H9 (cell line): ENCODE data around the gene TRMT1L. TPM values are rescaled to one million over a fixed set of nuclear protein-coding genes. Genes with fewer than 3 reads are reported as not detected.
A peak's percentile ranks its signal among the peaks of the same experiment; 100 is the strongest.

Source experiments
- DNase-seq: peaks from one replicate; pipeline ENCODE4 v3.0.0-alpha.2; 2017
- H2AFZ ChIP-seq: one replicate; pipeline ENCODE4 v1.6.1; 2013; ENCODE audit warnings: mild to moderate bottlenecking, low read length, control low read depth, moderate library complexity
- H2AK5ac ChIP-seq: 2 replicates; pipeline ENCODE4 v1.6.1; 2013; ENCODE audit warnings: low read length, control low read depth, mixed read lengths; ENCODE audit not compliant: insufficient read length
- H2BK120ac ChIP-seq: one replicate; pipeline ENCODE4 v1.6.1; 2013; ENCODE audit warnings: low read depth, mild to moderate bottlenecking, low read length, control low read depth, inconsistent platforms; ENCODE audit not compliant: poor library complexity, severe bottlenecking
- H2BK12ac ChIP-seq: 2 replicates; pipeline ENCODE4 v1.6.1; 2013; ENCODE audit warnings: low read length, control low read depth, mixed read lengths, low read depth; ENCODE audit not compliant: insufficient read length
- H2BK15ac ChIP-seq: 2 replicates; pipeline ENCODE4 v1.6.1; 2013; ENCODE audit warnings: low read depth, low read length, control low read depth
- H2BK20ac ChIP-seq: one replicate; pipeline ENCODE4 v1.6.1; 2013; ENCODE audit warnings: low read depth, mild to moderate bottlenecking, low read length, control low read depth, inconsistent platforms; ENCODE audit not compliant: poor library complexity, severe bottlenecking
- H2BK5ac ChIP-seq: 2 replicates; pipeline ENCODE4 v1.6.1; 2013; ENCODE audit warnings: low read length, control low read depth, mixed read lengths; ENCODE audit not compliant: insufficient read length
- H3K14ac ChIP-seq: 2 replicates; pipeline ENCODE4 v1.6.1; 2013; ENCODE audit warnings: low read length, control low read depth; ENCODE audit not compliant: insufficient read depth
- H3K18ac ChIP-seq: 2 replicates; pipeline ENCODE4 v1.6.1; 2013; ENCODE audit warnings: low read depth, mild to moderate bottlenecking, mixed read lengths, low read length, control low read depth; ENCODE audit not compliant: insufficient read length
- H3K23ac ChIP-seq: 2 replicates; pipeline ENCODE4 v1.6.1; 2013; ENCODE audit warnings: low read length, control low read depth, mixed read lengths, low read depth; ENCODE audit not compliant: insufficient read length
- H3K23me2 ChIP-seq: 2 replicates; pipeline ENCODE4 v1.6.1; 2013; ENCODE audit warnings: low read depth, mild to moderate bottlenecking, mixed read lengths, low read length, control low read depth; ENCODE audit not compliant: insufficient read length, poor library complexity, severe bottlenecking
- H3K27ac ChIP-seq: 2 replicates; pipeline ENCODE4 v1.5.1; 2013; ENCODE audit warnings: low read length, control low read depth, mixed read lengths, low read depth; ENCODE audit not compliant: insufficient read length
- H3K27me3 ChIP-seq: 2 replicates; pipeline ENCODE4 v1.6.1; 2013; ENCODE audit warnings: low read length, control low read depth, inconsistent platforms; ENCODE audit not compliant: insufficient read depth
- H3K4ac ChIP-seq: 2 replicates; pipeline ENCODE4 v1.6.1; 2013; ENCODE audit warnings: low read depth, mild to moderate bottlenecking, control low read depth, inconsistent platforms, low read length, moderate library complexity
- H3K4me1 ChIP-seq: 2 replicates; pipeline ENCODE4 v1.6.1; 2013; ENCODE audit warnings: low read length, control low read depth, inconsistent platforms; ENCODE audit not compliant: insufficient read depth
- H3K4me2 ChIP-seq: 2 replicates; pipeline ENCODE4 v1.6.1; 2013; ENCODE audit warnings: low read length, control low read depth, mixed read lengths; ENCODE audit not compliant: insufficient read length, insufficient read depth
- H3K56ac ChIP-seq: 2 replicates; pipeline ENCODE4 v1.6.1; 2013; ENCODE audit warnings: low read depth, mild to moderate bottlenecking, mixed read lengths, low read length, control low read depth; ENCODE audit not compliant: insufficient read length
- H3K79me1 ChIP-seq: 2 replicates; pipeline ENCODE4 v1.6.1; 2013; ENCODE audit warnings: low read depth, mild to moderate bottlenecking, moderate library complexity, low read length, control low read depth, inconsistent platforms; ENCODE audit not compliant: insufficient read depth, poor library complexity, severe bottlenecking
- H3K79me2 ChIP-seq: 2 replicates; pipeline ENCODE4 v1.6.1; 2013; ENCODE audit warnings: low read length, control low read depth, inconsistent platforms; ENCODE audit not compliant: insufficient read depth
- H3K9ac ChIP-seq: 2 replicates; pipeline ENCODE4 v1.6.1; 2013; ENCODE audit warnings: low read length, control low read depth, mixed read lengths; ENCODE audit not compliant: insufficient read length; ENCODE audit errors: extremely low read depth
- H3K9me3 ChIP-seq: one replicate; pipeline ENCODE4 v1.6.1; 2013; ENCODE audit warnings: low read depth, low read length, inconsistent platforms; ENCODE audit not compliant: control insufficient read depth
- H3T11ph ChIP-seq: one replicate; pipeline ENCODE4 v1.6.1; 2013; ENCODE audit warnings: mild to moderate bottlenecking, low read length, control low read depth, inconsistent platforms
- H4K20me1 ChIP-seq: one replicate; pipeline ENCODE4 v1.6.1; 2013; ENCODE audit not compliant: control insufficient read depth, insufficient read length, insufficient read depth
- H4K5ac ChIP-seq: 2 replicates; pipeline ENCODE4 v1.6.1; 2013; ENCODE audit warnings: low read depth, mild to moderate bottlenecking, mixed read lengths, low read length, control low read depth; ENCODE audit not compliant: insufficient read length
- H4K8ac ChIP-seq: replicated peaks from 2 replicates; pipeline ENCODE4 v1.6.1; 2013; ENCODE audit warnings: low read length, control low read depth, mixed read lengths, low read depth; ENCODE audit not compliant: insufficient read length
- H4K91ac ChIP-seq: 2 replicates; pipeline ENCODE4 v1.6.1; 2013; ENCODE audit warnings: low read depth, mild to moderate bottlenecking, moderate library complexity, mixed read lengths, low read length, control low read depth; ENCODE audit not compliant: insufficient read length
- H3K27ac Mint-ChIP-seq, 3 experiments: 2 replicates in 2 of 3; 3 replicates in 1 of 3; pipeline ENCODE4 v1.8.0; 2020 to 2021; ENCODE audit warnings: mixed read lengths in 3 of 3, mild to moderate bottlenecking in 1 of 3, moderate library complexity in 1 of 3
- H3K27me3 Mint-ChIP-seq: 2 replicates; pipeline ENCODE4 v1.8.0; 2021; ENCODE audit warnings: low read depth, mild to moderate bottlenecking, moderate library complexity, mixed read lengths
- H3K36me3 Mint-ChIP-seq, 3 experiments: 2 replicates in 2 of 3; 3 replicates in 1 of 3; pipeline ENCODE4 v1.8.0; 2020 to 2021; ENCODE audit warnings: low read depth in 3 of 3, mixed read lengths in 3 of 3; ENCODE audit not compliant: insufficient read depth in 1 of 3
- H3K4me1 Mint-ChIP-seq, 2 experiments: 2 replicates each; pipeline ENCODE4 v1.8.0; 2020; ENCODE audit warnings: mixed read lengths in 2 of 2
- H3K4me3 Mint-ChIP-seq, 2 experiments: 2 replicates in 1 of 2; 3 replicates in 1 of 2; pipeline ENCODE4 v1.8.0; 2020 to 2021; ENCODE audit warnings: mild to moderate bottlenecking in 2 of 2, mixed read lengths in 2 of 2, moderate library complexity in 1 of 2
- H3K9me3 Mint-ChIP-seq, 2 experiments: 2 replicates in 1 of 2; 3 replicates in 1 of 2; pipeline ENCODE4 v1.8.0; 2020; ENCODE audit warnings: mild to moderate bottlenecking in 2 of 2, mixed read lengths in 2 of 2, moderate library complexity in 1 of 2
- CTCF ChIP-seq: fragments of 200-600 bp; sonication (generic); conservative IDR thresholded peaks from 3 replicates; pipeline ENCODE4 v1.8.0; 2021; ENCODE audit warnings: antibody characterized with exemption, mild to moderate bottlenecking
- WGBS: extraction: QIAGEN DNeasy Blood & Tissue Kit; methylation state at CpG from one replicate; pipeline ENCODE4 v1.1.7; 2013; ENCODE audit warnings: missing lambda C conversion rate, low lambda C conversion rate, mixed read lengths; ENCODE audit not compliant: insufficient read length; ENCODE audit errors: extremely low coverage; 5-methylcytosine and 5-hydroxymethylcytosine counted together
- total RNA-seq: library from RNA; stranded (reverse); gene quantifications from 2 replicates; pipeline ENCODE4 v1.2.1, GENCODE V29; 2021

TRMT1L gene
- total RNA-seq, 1 experiment from 2014 or later: 17.9 TPM

GRCh38 chr1:185152187-185152767 is 4.5 kb downstream of the TRMT1L start:
- no peak overlapping the region for H3K9ac ChIP-seq
- no peak overlapping the region for H2AK5ac ChIP-seq
- H3K79me2 ChIP-seq: no peaks in the 10 kb centered on the region
- H4K91ac ChIP-seq: no peak overlapping the region
- H3K23ac ChIP-seq: no peak overlapping the region
- Mint-ChIP-seq H3K27ac (0 out of 7 replicates have a peak overlapping the region, but pooled peaks of 1 of the 3 experiments have one; percentile 2), H3K4me3 (no peak overlapping the region), H3K36me3 (peaks cover 1 to 19% (median 17%) of the 10 kb centered on the region in 3 experiments; a peak in 6 of 7 replicates), H3K9me3 (no peaks in the 10 kb centered on the region; a peak in 2 of 5 replicates), H3K27me3 (no peaks in the 10 kb centered on the region), H3K4me1 (peaks cover 7 to 8% of the 10 kb centered on the region in 2 experiments)
- H3K18ac ChIP-seq: no peak overlapping the region
- TF ChIP-seq CTCF: no peak
- H3K4me2 ChIP-seq: no peak overlapping the region
- H4K20me1 ChIP-seq: no peaks in the 10 kb centered on the region
- no peak overlapping the region for H3T11ph ChIP-seq
- H4K8ac ChIP-seq: no peak overlapping the region
- no peak overlapping the region for H3K27ac ChIP-seq
- H2BK20ac ChIP-seq: no peak overlapping the region
- H3K9me3 ChIP-seq: no peaks in the 10 kb centered on the region
- H2BK12ac ChIP-seq: no peak overlapping the region
- no peak overlapping the region for H4K5ac ChIP-seq
- H3K4me1 ChIP-seq: no peaks in the 10 kb centered on the region
- no peak overlapping the region for H3K14ac ChIP-seq
- H3K23me2 ChIP-seq: peaks cover 6% of the 10 kb centered on the region
- H2BK120ac ChIP-seq: no peak overlapping the region
- H3K27me3 ChIP-seq: no peaks in the 10 kb centered on the region
- WGBS: no CpG with 5 or more reads among the region's 3 CpGs
- no peak for DNase-seq
- no peak overlapping the region for H3K56ac ChIP-seq
- no peak overlapping the region for H2BK15ac ChIP-seq
- H2BK5ac ChIP-seq: no peak overlapping the region
- H2AFZ ChIP-seq: no peak overlapping the region
- no peaks in the 10 kb centered on the region for H3K79me1 ChIP-seq
- no peak overlapping the region for H3K4ac ChIP-seq
